Stimulated activated naive CD8-positive, alpha-beta T cell treated with anti-CD3 and anti-CD28 coated beads, Interleukin-15, Interleukin-2, amounts not matched to agents 100 ng/mL and 50 ng/mL, for 24 hours (primary cell): ENCODE data around the gene RPA4.

Source experiments
- H3K27ac Mint-ChIP-seq: one replicate; pipeline ENCODE4 v1.8.0; 2021; ENCODE audit warnings: mild to moderate bottlenecking, mixed read lengths
- H3K27me3 Mint-ChIP-seq: one replicate; pipeline ENCODE4 v1.8.0; 2021; ENCODE audit warnings: mixed read lengths
- H3K36me3 Mint-ChIP-seq: one replicate; pipeline ENCODE4 v1.8.0; 2021; ENCODE audit warnings: low read depth, mixed read lengths
- H3K4me1 Mint-ChIP-seq: one replicate; pipeline ENCODE4 v1.8.0; 2021; ENCODE audit warnings: low read depth, mixed read lengths
- H3K4me3 Mint-ChIP-seq: one replicate; pipeline ENCODE4 v1.8.0; 2021; ENCODE audit warnings: mild to moderate bottlenecking, mixed read lengths
- H3K9me3 Mint-ChIP-seq: one replicate; pipeline ENCODE4 v1.8.0; 2021; ENCODE audit warnings: mixed read lengths

Gene RPA4

DNA sequence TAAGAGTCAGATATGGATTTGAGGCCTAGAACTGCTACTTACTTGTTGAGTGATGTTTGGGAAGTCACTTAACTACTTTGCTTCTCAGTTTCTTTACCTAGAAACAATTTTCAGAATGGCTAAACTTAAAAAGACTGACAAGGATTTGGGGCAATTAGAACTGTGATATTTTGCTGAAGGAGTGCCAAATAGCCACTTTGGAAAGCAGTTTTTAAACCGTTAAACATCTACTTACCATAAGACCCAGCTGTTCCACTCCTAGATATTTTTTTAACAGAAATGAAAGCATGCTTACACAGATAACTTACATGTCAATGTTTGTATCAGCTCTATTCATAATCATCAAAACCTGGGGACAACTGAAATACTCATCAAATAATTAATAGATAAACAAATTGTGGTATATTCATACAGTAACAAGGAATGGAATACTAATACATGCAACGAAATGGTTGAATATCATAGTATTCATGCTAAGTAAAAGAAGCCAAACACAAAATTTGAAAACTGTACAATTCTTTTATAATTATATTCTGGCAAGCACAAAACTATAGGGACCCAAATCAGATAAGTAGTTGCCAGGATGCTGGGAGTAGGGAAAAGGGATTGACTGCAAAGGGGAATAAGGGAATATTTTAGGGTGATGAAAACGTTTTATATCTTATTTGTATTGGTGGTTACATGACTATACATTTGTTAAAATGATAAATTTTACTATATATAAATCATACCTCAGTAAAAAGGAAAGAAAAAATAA is 24.0 kb downstream of the RPA4 start:
- Mint-ChIP-seq H3K4me1 (no peaks in the 10 kb centered on the region), H3K36me3 (no peaks in the 10 kb centered on the region), H3K9me3 (no peaks in the 10 kb centered on the region), H3K4me3 (no peak overlapping the region), H3K27ac (no peak overlapping the region), H3K27me3 (no peaks in the 10 kb centered on the region)

DNA sequence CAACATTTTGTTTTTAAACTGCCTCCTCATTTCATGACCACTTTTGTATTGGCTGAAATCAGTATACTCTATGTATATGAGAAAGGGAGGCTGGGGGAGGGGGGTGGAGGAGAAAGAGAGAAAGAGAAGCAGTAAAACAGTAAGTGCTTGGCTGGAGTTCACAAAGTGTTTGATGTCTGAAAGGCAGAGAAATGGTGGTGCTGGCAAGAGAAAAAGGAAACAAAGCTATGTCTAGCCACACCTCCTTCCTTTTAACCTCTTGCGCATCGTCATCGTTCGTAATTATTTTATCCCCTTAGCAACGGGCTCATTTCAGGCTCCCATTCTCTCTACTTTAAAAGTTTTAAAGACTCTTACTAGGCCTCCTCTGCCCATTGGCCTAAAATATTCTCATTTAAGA is 25.6 kb downstream of the RPA4 start:
- Mint-ChIP-seq H3K4me3 (no peak overlapping the region), H3K27me3 (no peaks in the 10 kb centered on the region), H3K9me3 (no peaks in the 10 kb centered on the region), H3K36me3 (no peaks in the 10 kb centered on the region), H3K27ac (no peak overlapping the region), H3K4me1 (no peaks in the 10 kb centered on the region)

DNA sequence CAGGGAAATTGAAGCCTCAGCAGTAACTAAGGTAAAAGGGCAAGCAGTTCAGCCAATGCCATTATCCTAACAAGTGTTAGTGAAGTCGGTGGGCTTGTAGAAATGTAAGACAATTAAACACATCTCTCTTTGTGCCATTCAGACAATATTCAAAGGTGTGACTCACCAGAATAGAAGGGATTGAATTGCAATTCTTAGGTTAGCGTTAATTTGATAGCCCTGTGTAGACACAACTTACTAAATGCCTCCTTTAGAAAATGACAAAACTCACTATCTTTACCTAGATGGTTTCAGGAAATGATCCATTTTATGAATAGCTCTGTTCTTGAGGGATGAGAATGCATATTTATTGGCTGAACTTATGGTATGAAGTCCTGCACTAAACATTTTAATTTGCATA is 35.2 kb downstream of the RPA4 start:
- Mint-ChIP-seq H3K4me1 (no peaks in the 10 kb centered on the region), H3K9me3 (no peaks in the 10 kb centered on the region), H3K27ac (no peak overlapping the region), H3K27me3 (no peaks in the 10 kb centered on the region), H3K4me3 (no peak overlapping the region), H3K36me3 (peaks cover 11% of the 10 kb centered on the region)

DNA sequence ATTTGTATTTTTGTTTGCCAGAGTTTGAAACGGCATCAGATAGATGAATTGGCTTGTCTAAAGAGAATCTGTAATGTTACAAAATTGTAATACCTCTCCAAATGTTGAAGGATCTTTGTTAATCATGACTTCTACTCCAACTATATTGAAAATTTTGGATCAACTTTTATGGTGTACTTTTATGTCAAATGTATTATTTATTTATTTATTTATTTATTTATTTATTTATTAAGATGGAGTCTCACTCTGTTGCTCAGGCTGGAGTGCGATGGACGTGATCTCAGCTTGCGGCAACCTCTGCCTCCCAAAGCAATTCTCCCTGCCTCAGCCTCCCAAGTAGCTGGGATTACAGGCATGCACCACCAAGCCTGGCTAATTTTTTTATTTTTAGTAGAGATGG is 36.0 kb downstream of the RPA4 start:
- Mint-ChIP-seq H3K36me3 (peaks cover 11% of the 10 kb centered on the region), H3K4me3 (no peak overlapping the region), H3K27ac (no peak overlapping the region), H3K4me1 (no peaks in the 10 kb centered on the region), H3K27me3 (no peaks in the 10 kb centered on the region), H3K9me3 (no peaks in the 10 kb centered on the region)

DNA sequence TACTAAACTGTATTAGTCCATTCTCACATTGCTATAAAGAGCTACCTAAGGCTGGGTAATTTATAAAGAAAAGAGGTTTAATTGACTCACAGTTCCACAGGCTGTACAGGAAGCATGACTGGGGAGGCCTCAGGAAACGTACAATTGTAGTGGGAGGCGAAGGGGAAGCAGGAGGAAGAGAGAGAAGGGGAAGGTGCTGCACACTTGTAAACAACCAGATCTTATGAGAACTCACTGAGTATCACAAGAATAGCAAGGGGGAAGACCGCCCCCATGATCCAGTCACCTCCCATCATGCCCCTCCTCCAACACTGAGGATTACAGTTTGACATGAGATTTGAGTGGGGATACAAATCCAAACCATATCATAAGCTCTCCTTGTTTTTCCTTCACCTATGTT is 40.9 kb downstream of the RPA4 start:
- Mint-ChIP-seq H3K9me3 (no peaks in the 10 kb centered on the region), H3K4me3 (no peak overlapping the region), H3K36me3 (peaks cover 11% of the 10 kb centered on the region), H3K27ac (no peak overlapping the region), H3K4me1 (no peaks in the 10 kb centered on the region), H3K27me3 (no peaks in the 10 kb centered on the region)

DNA sequence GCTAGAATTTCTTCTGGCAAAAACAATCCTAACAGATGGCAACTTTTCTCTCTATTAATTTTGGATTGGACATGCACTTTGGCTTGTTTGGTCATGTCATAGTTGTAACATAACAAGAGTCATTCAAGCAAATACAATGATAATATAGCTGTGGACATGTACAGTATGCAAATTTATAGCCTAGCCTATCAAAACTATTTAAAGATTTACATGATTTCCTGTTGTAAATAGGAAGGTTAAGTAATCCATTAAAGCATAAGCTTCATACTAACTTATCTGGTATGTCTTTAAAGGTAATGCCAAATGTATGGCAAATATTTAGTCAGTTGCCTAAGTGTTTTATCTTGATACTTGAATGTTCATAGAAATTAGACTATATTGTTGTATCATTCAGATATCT is 45.3 kb downstream of the RPA4 start:
- Mint-ChIP-seq H3K36me3 (peaks cover 3% of the 10 kb centered on the region), H3K27me3 (no peaks in the 10 kb centered on the region), H3K9me3 (no peaks in the 10 kb centered on the region), H3K4me3 (no peak overlapping the region), H3K4me1 (no peaks in the 10 kb centered on the region), H3K27ac (no peak overlapping the region)
